Measurements from ENCODE around the gene AEBP1.

Gene AEBP1

DNA sequence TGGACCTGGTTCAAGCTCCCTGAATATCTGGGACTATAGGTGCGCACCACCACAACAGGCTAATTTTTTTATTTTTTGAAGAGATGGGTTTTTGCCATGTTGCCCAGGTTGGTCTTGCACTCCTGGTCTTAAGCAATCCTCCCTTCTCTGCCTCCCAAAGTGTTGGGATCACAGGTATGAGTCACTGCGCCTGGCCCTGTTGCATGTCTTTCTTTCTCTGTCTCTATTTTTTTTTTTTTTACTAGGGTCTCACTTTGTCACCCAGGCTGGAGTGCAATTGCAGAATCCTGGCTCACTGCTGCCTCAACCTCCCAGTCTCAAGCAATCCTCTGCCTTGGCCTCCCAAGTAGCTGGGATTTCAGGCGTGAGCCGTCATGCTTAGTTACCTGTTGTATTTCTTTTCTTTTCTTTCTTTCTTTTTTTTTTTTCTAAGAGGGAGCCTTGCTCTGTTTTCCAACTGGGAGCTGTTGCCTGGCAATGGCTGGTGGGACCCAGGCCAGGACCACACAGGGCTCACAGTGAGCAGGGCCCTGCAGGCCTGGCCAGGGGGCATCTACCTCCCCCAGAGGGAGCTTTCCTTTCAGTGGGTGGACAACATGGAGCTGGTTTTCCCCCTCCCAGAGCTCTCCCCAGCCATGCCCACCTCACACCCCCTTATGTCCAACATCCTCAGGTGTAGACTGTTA, 30.9 kb downstream of the AEBP1 start:
- in situ Hi-C loops (cut with MboI; ENCODE audit: low pct_unique_long_range_greater_than_20kb, low sequenced_read_pairs, unreplicated experiment) = no loop called here
- TF ChIP-seq, protein P1, sequence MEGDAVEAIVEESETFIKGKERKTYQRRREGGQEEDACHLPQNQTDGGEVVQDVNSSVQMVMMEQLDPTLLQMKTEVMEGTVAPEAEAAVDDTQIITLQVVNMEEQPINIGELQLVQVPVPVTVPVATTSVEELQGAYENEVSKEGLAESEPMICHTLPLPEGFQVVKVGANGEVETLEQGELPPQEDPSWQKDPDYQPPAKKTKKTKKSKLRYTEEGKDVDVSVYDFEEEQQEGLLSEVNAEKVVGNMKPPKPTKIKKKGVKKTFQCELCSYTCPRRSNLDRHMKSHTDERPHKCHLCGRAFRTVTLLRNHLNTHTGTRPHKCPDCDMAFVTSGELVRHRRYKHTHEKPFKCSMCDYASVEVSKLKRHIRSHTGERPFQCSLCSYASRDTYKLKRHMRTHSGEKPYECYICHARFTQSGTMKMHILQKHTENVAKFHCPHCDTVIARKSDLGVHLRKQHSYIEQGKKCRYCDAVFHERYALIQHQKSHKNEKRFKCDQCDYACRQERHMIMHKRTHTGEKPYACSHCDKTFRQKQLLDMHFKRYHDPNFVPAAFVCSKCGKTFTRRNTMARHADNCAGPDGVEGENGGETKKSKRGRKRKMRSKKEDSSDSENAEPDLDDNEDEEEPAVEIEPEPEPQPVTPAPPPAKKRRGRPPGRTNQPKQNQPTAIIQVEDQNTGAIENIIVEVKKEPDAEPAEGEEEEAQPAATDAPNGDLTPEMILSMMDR (IDR thresholded peaks at IDR 0.05; ENCODE audit: extremely low read depth, insufficient read depth, missing control alignments) = no peak
- DNase-seq (ENCODE audit: low spot score) = no peak

DNA sequence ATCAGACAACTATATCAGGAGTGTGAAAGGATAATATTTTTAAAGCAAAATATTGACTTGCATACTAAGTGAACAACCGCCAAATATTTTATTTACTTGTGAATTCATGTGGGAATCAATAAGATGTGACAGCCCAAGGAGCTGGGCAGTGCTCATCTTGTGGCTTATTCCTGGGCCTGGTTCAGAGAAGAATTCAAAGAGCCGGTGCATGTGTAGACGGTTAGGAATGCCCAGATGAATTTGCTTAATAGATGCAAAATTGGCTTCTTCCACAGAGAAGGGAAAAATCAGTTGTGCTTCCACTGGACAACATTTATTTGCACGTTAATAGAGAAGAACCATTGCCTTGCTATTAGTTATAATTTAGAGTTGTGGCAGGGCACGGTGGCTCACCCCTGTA, 32.6 kb downstream of the AEBP1 start:
- in situ Hi-C loops (cut with MboI; ENCODE audit: low pct_unique_long_range_greater_than_20kb, low sequenced_read_pairs, unreplicated experiment) = no loop called here
- no peak for DNase-seq (ENCODE audit: low spot score)
- TF ChIP-seq, protein P1 (IDR thresholded peaks at IDR 0.05; ENCODE audit: extremely low read depth, insufficient read depth, missing control alignments) = no peak

DNA sequence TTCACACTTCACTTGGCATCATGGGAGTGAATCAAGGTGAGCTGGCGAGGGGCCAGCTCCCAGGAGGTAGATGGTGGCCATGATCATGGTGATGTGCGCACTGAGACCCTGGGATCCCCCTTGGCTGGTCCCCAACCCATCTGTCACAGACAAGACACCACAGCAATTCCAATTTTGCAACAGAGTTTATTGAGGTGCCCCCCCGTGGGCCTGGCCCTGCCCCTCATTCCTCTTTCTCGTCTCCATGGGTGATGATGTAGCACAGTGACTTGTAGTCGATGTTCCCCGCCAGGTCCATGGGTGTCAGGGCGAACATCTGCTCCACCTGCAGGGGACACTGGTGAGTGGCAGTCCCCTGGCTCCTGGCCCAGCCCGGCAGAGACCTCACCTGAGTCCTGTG, 34.6 kb downstream of the AEBP1 start:
- no peak for DNase-seq (ENCODE audit: low spot score)
- in situ Hi-C loops (cut with MboI; ENCODE audit: low pct_unique_long_range_greater_than_20kb, low sequenced_read_pairs, unreplicated experiment) = no loop called here

DNA sequence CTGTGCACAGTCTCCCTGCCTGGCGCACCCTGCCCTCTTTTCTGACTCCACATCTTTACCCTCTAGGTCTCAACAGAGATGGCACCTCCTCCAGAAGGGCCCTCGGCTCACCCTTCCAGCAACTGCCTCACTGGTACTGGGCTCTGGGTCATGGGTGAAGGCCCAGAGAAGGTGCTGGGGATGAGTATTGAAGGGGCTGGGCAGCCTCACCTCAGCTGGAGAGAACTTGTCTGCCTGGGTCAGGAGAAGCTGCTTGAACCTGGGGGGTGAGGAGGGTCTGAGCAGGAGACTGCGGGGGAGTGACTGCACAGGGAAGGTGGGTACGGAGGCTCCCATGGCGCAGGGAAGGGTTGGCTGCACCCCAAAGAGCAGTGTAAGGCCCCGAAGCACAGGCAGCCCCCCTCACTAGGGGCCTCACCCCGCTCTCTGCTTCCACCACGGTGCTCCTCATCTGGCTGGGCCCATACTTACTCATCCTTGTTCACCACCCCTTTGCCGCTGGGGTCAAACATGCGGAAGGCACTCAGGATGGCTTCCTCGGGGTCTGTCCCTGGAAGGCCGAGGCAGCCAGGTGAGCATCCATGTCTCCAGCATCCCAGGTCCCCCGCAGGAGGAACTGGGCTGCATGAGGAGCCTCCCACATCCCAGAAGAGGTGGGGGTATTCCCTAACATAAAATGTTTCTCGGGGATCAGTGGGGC, 35.3 kb downstream of the AEBP1 start:
- in situ Hi-C loops (cut with MboI; ENCODE audit: low pct_unique_long_range_greater_than_20kb, low sequenced_read_pairs, unreplicated experiment) = no loop called here
- TF ChIP-seq, protein P1 (IDR thresholded peaks at IDR 0.05; ENCODE audit: extremely low read depth, insufficient read depth, missing control alignments) = no peak
- no peak for DNase-seq (ENCODE audit: low spot score)

More for the DNA sequence above, 34.6 kb downstream of the AEBP1 start:
- TF ChIP-seq, protein P1 (IDR thresholded peaks at IDR 0.05; ENCODE audit: extremely low read depth, insufficient read depth, missing control alignments) = no peak

DNA sequence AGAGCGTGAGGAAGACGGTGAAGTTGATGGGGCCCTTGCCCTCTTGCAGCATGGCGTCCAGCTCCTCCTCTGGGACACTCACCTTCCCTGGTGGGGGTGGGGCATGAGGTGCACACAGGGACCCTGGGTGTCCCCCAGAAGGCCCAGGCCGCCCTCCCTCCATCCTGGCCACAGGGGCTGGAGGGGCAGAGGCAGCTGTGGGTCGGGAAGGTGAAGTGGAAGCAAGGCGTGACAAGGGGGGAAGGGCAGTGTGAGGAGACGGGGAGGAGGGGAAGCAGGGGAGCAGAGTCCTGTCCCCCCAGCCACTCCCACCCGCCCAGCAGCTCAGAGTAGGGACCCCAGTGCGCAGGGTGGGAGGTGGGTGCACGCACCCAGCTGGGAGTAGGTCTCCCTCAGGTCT, 36.2 kb downstream of the AEBP1 start:
- DNase-seq (ENCODE audit: low spot score) = no peak
- in situ Hi-C loops (cut with MboI; ENCODE audit: low pct_unique_long_range_greater_than_20kb, low sequenced_read_pairs, unreplicated experiment) = no loop called here
- TF ChIP-seq, protein P1 (IDR thresholded peaks at IDR 0.05; ENCODE audit: extremely low read depth, insufficient read depth, missing control alignments) = no peak

DNA sequence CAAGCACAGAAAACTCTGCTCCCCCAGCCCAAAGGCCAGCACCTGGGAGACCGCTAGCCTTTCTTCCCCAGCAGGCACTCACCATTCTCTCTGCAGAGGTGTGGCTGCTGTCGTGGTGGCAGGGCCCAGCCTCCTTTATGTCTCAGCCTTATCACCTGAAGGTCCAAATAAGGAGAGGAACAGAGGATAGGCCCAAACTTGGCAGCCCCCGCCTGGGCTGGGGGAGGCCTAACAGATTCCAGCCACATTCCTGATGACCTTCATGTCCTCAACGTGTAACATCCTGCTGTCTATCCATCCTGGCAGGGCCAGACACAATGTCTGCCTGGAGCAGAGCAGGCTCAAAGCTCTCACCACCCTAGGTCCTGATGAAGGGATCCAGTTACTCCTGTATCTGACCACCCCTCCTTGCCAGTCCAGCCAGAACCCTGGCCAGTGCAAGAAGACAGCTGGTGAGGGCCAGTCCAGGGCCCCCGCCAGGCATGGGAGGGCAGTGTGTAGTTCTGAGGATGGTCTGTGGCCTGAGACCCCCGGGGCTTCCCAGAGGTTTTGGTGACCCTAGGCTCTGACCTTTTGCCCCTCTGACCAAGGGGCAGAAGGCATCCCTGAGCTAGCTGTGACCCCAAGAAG, 37.2 kb downstream of the AEBP1 start, which contains the start of gene MYL7:
MYL7 (minus strand) TSS at position 112 of the 630 bp plus-strand sequence; CDS start at position 85, 27 bp downstream.
- TF ChIP-seq, protein P1 (IDR thresholded peaks at IDR 0.05; ENCODE audit: extremely low read depth, insufficient read depth, missing control alignments) = no peak
- DNase-seq (ENCODE audit: low spot score) = no peak
- in situ Hi-C loops (cut with MboI; ENCODE audit: low pct_unique_long_range_greater_than_20kb, low sequenced_read_pairs, unreplicated experiment) = no loop called here
